CD14-positive monocyte (primary cell): ENCODE data around the gene GSTK1. TPM values are rescaled to one million over a fixed set of nuclear protein-coding genes. Genes with fewer than 3 reads are reported as not detected.

Experiments
- DNase-seq, 3 donors: peaks; one replicate each; pipeline ENCODE4 v3.0.0-alpha.2; 2011 to 2022
- H2AFZ ChIP-seq: 2 replicates; pipeline ENCODE4 v1.6.0; 2012; ENCODE audit warnings: mild to moderate bottlenecking, low read depth, low read length, inconsistent platforms; ENCODE audit not compliant: insufficient read depth, poor library complexity, severe bottlenecking
- H3K27ac ChIP-seq, 2 donors: 1 replicate in 1 of 2; 2 replicates in 1 of 2; pipeline ENCODE4 v1.5.1; 2012 to 2013; ENCODE audit warnings: low read length in 2 of 2, control low read depth in 1 of 2, inconsistent platforms in 1 of 2, low read depth in 1 of 2, mild to moderate bottlenecking in 1 of 2
- H3K27me3 ChIP-seq, 2 donors: one replicate each; pipeline versions ENCODE4 v1.6.0 to v1.6.1; 2011 to 2013; ENCODE audit warnings: low read length in 2 of 2; ENCODE audit not compliant: control insufficient read depth in 2 of 2, insufficient read depth in 2 of 2
- H3K36me3 ChIP-seq, 2 donors: replicated peaks in 1 of 2; 1 replicate in 1 of 2; 2 replicates in 1 of 2; pipeline versions ENCODE4 v1.5.1 to v1.6.1; 2012 to 2013; ENCODE audit warnings: low read length in 2 of 2, control low read depth in 1 of 2, inconsistent platforms in 1 of 2, mild to moderate bottlenecking in 1 of 2; ENCODE audit not compliant: insufficient read depth in 2 of 2, control insufficient read depth in 1 of 2
- H3K4me1 ChIP-seq, 2 donors: 1 replicate in 1 of 2; 2 replicates in 1 of 2; pipeline versions ENCODE4 v1.5.1 to v1.6.1; 2012 to 2013; ENCODE audit warnings: low read length in 2 of 2, control low read depth in 1 of 2, inconsistent platforms in 1 of 2, mild to moderate bottlenecking in 1 of 2, moderate library complexity in 1 of 2; ENCODE audit not compliant: insufficient read depth in 2 of 2, control insufficient read depth in 1 of 2
- H3K4me2 ChIP-seq: replicated peaks from 2 replicates; pipeline ENCODE3; 2012; ENCODE audit warnings: low read length, moderate library complexity, mild to moderate bottlenecking; ENCODE audit not compliant: poor library complexity, severe bottlenecking; ENCODE audit errors: extremely low read depth
- H3K4me3 ChIP-seq, 3 experiments: fragments of 200-600 bp in 1 of 3; sonication (generic) in 1 of 3; replicated peaks in 1 of 3; 1 replicate in 2 of 3; 2 replicates in 1 of 3; pipeline ENCODE4 v1.5.1; 2011 to 2013; ENCODE audit warnings: low read length in 3 of 3, mild to moderate bottlenecking in 3 of 3, control low read depth in 2 of 3, low read depth in 2 of 3, inconsistent platforms in 1 of 3, moderate library complexity in 1 of 3
- H3K79me2 ChIP-seq: 2 replicates; pipeline ENCODE4 v1.6.0; 2012; ENCODE audit warnings: mild to moderate bottlenecking, control low read depth, inconsistent platforms, low read length, moderate library complexity; ENCODE audit not compliant: insufficient read depth
- H3K9ac ChIP-seq: 2 replicates; pipeline ENCODE4 v1.6.0; 2017; ENCODE audit warnings: low read length, mild to moderate bottlenecking; ENCODE audit not compliant: insufficient read depth, poor library complexity, severe bottlenecking
- H3K9me3 ChIP-seq, 2 donors: replicated peaks in 1 of 2; 1 replicate in 1 of 2; 2 replicates in 1 of 2; pipeline versions ENCODE4 v1.5.1 to v1.6.1; 2012 to 2013; ENCODE audit warnings: low read length in 2 of 2, control low read depth in 1 of 2; ENCODE audit not compliant: control insufficient read depth in 1 of 2, insufficient read depth in 1 of 2
- H4K20me1 ChIP-seq: 2 replicates; pipeline ENCODE4 v1.6.0; 2012; ENCODE audit warnings: mild to moderate bottlenecking, low read length, control low read depth, moderate library complexity; ENCODE audit not compliant: insufficient read depth
- H3K27ac Mint-ChIP-seq, 7 donors: one replicate each; pipeline ENCODE4 v1.8.0; 2020; ENCODE audit warnings: mild to moderate bottlenecking in 7 of 7, mixed read lengths in 7 of 7, moderate library complexity in 6 of 7, inconsistent platforms in 2 of 7
- H3K27me3 Mint-ChIP-seq, 3 donors: one replicate each; pipeline ENCODE4 v1.8.0; 2021 to 2022; ENCODE audit warnings: low read depth in 3 of 3, mild to moderate bottlenecking in 3 of 3, mixed read lengths in 3 of 3, moderate library complexity in 3 of 3, inconsistent platforms in 1 of 3
- H3K36me3 Mint-ChIP-seq, 2 donors: one replicate each; pipeline ENCODE4 v1.8.0; 2020; ENCODE audit warnings: mixed read lengths in 2 of 2, inconsistent platforms in 1 of 2, mild to moderate bottlenecking in 1 of 2
- H3K4me1 Mint-ChIP-seq: one replicate; pipeline ENCODE4 v1.8.0; 2020; ENCODE audit warnings: mild to moderate bottlenecking, mixed read lengths
- H3K4me3 Mint-ChIP-seq, 2 donors: one replicate each; pipeline ENCODE4 v1.8.0; 2020; ENCODE audit warnings: mild to moderate bottlenecking in 2 of 2, mixed read lengths in 2 of 2, moderate library complexity in 1 of 2
- H3K9me3 Mint-ChIP-seq, 7 donors: one replicate each; pipeline ENCODE4 v1.8.0; 2020 to 2022; ENCODE audit warnings: mixed read lengths in 7 of 7, mild to moderate bottlenecking in 6 of 7, moderate library complexity in 6 of 7, inconsistent platforms in 2 of 7
- WGBS: methylation state at CpG from one replicate; pipeline ENCODE4 v1.1.5; 2013; ENCODE audit warnings: missing lambda C conversion rate; ENCODE audit not compliant: insufficient coverage; 5-methylcytosine and 5-hydroxymethylcytosine counted together
- intact Hi-C, 2 donors: fragments of 100-400 bp; cut with micrococcal nuclease; formaldehyde crosslinking; loops; one replicate each; pipeline versions ENCODE4 v1.15.0 to v1.15.1; 2023
- polyA plus RNA-seq, 3 donors: library from polyadenylated mRNA; depleted of rRNA in 1 of 3; unstranded in 2 of 3; stranded (reverse) in 1 of 3; fragments of 300-500 nt in 2 of 3; fragments of >200 nt in 1 of 3; fragmentation: Illumina TruSeq in 2 of 3; gene quantifications; 1 replicate in 2 of 3; 2 replicates in 1 of 3; pipeline ENCODE4 v1.2.3, GENCODE V29; 2012 to 2021
- TF ChIP-seq, protein P1 (sequence below): fragments of 200-600 bp; IDR thresholded peaks from one replicate; pipeline ENCODE4 v1.8.0; 2022; ENCODE audit warnings: antibody characterized with exemption, mild to moderate bottlenecking

Gene GSTK1
- polyA plus RNA-seq, 3 donors = 413 to 547 (median 427) TPM

DNA sequence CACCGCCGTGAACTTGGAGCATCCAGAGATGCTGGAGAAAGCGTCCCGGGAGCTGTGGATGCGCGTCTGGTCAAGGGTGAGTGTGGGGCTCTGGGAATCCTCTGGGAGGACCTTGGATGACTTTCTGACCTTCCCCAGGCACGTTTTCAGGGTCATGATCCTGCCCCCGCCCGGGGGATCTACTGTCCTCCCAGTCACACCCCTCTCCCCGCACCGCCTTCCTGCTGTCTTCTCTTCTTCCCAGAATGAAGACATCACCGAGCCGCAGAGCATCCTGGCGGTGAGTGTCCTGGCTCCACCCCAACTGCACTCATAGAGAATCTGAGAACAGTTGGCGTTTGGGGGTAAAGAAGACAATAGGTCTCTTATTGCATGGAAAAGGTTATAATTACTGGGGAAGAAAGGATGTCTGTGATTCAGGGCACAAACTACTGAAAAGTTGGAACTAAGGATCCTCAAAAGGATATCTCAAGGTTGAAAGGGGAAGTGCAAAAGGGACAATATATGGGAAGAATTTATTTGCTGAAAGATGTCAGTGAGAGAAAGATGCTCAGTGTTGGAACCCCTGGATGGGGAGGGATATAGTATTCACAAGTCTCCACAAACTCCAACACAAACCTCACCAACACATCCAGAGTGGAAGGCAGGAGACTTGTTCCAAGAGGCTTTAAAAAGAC lies 1.9 kb downstream of the GSTK1 start:
- Mint-ChIP-seq H3K4me3 (peak overlapping the region; percentile 34 to 96), H3K4me1 (peaks cover 33% of the 10 kb centered on the region), H3K9me3 (peaks cover 0 to 4% (median 0%) of the 10 kb centered on the region in 7 donors), H3K36me3 (peaks cover 54 to 55% of the 10 kb centered on the region in 2 donors), H3K27me3 (peaks cover 0 to 2% (median 0%) of the 10 kb centered on the region in 3 donors), H3K27ac (peak overlapping the region in 4 of 7 donors; percentile 10 to 51 (median 33))
- peaks cover 39% of the 10 kb centered on the region for H3K79me2 ChIP-seq
- peak overlapping the region in 1 of 2 donors; percentile 91 for H3K27ac ChIP-seq
- peaks cover 21 to 26% of the 10 kb centered on the region in 2 donors for H3K4me1 ChIP-seq
- no peak overlapping the region for H2AFZ ChIP-seq
- H3K4me2 ChIP-seq = peak overlapping the region; percentile 83
- peak overlapping the region in 1 of 3 experiments; percentile 99 for H3K4me3 ChIP-seq
- TF ChIP-seq, protein P1, sequence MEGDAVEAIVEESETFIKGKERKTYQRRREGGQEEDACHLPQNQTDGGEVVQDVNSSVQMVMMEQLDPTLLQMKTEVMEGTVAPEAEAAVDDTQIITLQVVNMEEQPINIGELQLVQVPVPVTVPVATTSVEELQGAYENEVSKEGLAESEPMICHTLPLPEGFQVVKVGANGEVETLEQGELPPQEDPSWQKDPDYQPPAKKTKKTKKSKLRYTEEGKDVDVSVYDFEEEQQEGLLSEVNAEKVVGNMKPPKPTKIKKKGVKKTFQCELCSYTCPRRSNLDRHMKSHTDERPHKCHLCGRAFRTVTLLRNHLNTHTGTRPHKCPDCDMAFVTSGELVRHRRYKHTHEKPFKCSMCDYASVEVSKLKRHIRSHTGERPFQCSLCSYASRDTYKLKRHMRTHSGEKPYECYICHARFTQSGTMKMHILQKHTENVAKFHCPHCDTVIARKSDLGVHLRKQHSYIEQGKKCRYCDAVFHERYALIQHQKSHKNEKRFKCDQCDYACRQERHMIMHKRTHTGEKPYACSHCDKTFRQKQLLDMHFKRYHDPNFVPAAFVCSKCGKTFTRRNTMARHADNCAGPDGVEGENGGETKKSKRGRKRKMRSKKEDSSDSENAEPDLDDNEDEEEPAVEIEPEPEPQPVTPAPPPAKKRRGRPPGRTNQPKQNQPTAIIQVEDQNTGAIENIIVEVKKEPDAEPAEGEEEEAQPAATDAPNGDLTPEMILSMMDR = no peak
- WGBS = 73% methylated on average over 3 of the region's 15 CpGs
- intact Hi-C loops = no loop called here
- peaks cover 38 to 52% of the 10 kb centered on the region in 2 donors for H3K36me3 ChIP-seq
- DNase-seq = no peak
- no peaks in the 10 kb centered on the region for H3K27me3 ChIP-seq
- H3K9me3 ChIP-seq = no peaks in the 10 kb centered on the region
- H3K9ac ChIP-seq = no peak overlapping the region
- H4K20me1 ChIP-seq = peaks cover 44% of the 10 kb centered on the region

DNA sequence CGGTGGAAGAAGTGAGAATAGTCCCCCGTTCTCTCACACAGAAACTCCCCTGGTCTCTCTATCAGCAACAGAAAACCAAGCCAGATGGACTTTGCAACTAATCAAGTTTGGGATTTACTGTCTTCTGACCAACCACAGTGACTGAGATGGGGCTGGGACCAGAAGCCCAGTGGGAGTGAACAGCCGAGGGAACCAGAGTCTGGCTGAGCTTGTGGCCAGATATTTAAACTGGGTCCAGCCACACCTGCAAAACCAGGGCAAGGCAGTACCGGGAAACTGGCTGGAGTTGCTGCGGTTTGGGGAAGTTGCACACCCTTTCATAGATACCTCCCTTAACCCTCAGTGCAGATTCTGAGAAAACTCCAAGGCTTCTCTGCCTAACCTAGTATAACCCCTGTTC lies 6.0 kb downstream of the GSTK1 start:
- Histone ChIP-seq H3K36me3 (peaks cover 38 to 74% of the 10 kb centered on the region in 2 donors), H3K27ac (peak overlapping the region in 1 of 2 donors; percentile 22), H3K4me2 (no peak overlapping the region), H3K4me3 (no peak overlapping the region), H2AFZ (no peak overlapping the region), H4K20me1 (peaks cover 44% of the 10 kb centered on the region), H3K79me2 (peaks cover 24% of the 10 kb centered on the region), H3K9ac (no peak overlapping the region), H3K9me3 (no peaks in the 10 kb centered on the region), H3K4me1 (peaks cover 13 to 14% of the 10 kb centered on the region in 2 donors), H3K27me3 (no peaks in the 10 kb centered on the region)
- Mint-ChIP-seq H3K27me3 (peaks cover 0 to 2% (median 0%) of the 10 kb centered on the region in 3 donors), H3K9me3 (no peaks in the 10 kb centered on the region), H3K4me3 (no peak overlapping the region), H3K27ac (peak overlapping the region in 3 of 7 donors; percentile 6 to 57 (median 35)), H3K4me1 (peaks cover 29% of the 10 kb centered on the region), H3K36me3 (peaks cover 61% of the 10 kb centered on the region in 2 donors)
- no peak for DNase-seq
- WGBS = 35% methylated on average over 4 of the region's 5 CpGs
- intact Hi-C loops = no loop called here
- TF ChIP-seq, protein P1 = no peak
